Natural killer cell treated with Interleukin-12 subunit alpha and Interleukin-12 subunit beta and Interleukin-15 and Interleukin-18, amount 100 ng/mL, for 72 hours (primary cell): ENCODE measurements around the gene FAM50A. TPM values are rescaled to one million over a fixed set of nuclear protein-coding genes. Genes with fewer than 3 reads are reported as not detected.

Experiments
- ATAC-seq, 2 donors: fragments of 150-1000 bp; cut with Tn5 transposase in 1 of 2; sonication (Bioruptor Pico), chemical (Tn5 transposase) in 1 of 2; 2 replicates each; pipeline ENCODE4 v1.10.0; 2021
- DNase-seq: peaks from one replicate; pipeline ENCODE4 v3.0.0; 2022; ENCODE audit warnings: low spot score
- H3K27ac Mint-ChIP-seq, 2 donors: 1 replicate in 1 of 2; 2 replicates in 1 of 2; pipeline ENCODE4 v1.8.0; 2022; ENCODE audit warnings: mixed read lengths in 2 of 2, mild to moderate bottlenecking in 1 of 2, moderate library complexity in 1 of 2
- H3K27me3 Mint-ChIP-seq, 2 donors: 1 replicate in 1 of 2; 2 replicates in 1 of 2; pipeline ENCODE4 v1.8.0; 2022; ENCODE audit warnings: mixed read lengths in 2 of 2
- H3K36me3 Mint-ChIP-seq: one replicate; pipeline ENCODE4 v1.8.0; 2022; ENCODE audit warnings: mixed read lengths
- H3K4me1 Mint-ChIP-seq, 2 donors: 1 replicate in 1 of 2; 2 replicates in 1 of 2; pipeline ENCODE4 v1.8.0; 2022; ENCODE audit warnings: low read depth in 2 of 2, mixed read lengths in 2 of 2, mild to moderate bottlenecking in 1 of 2
- H3K4me3 Mint-ChIP-seq: one replicate; pipeline ENCODE4 v1.8.0; 2022; ENCODE audit warnings: mixed read lengths
- H3K9me3 Mint-ChIP-seq: 2 replicates; pipeline ENCODE4 v1.8.0; 2022; ENCODE audit warnings: mixed read lengths
- total RNA-seq, 2 donors: library from RNA; stranded (reverse); gene quantifications; one replicate each; pipeline ENCODE4 v1.2.3, GENCODE V29; 2022

FAM50A gene
- total RNA-seq, 2 donors from 2014 or later = 75.2 to 108 TPM

GRCh38 chrX:154482786-154483185 lies 38.8 kb downstream of the FAM50A start:
- H3K27ac Mint-ChIP-seq = no peak overlapping the region
- DNase-seq = no peak
- H3K27me3 Mint-ChIP-seq = peaks cover 0 to 3% of the 10 kb centered on the region in 2 donors
- no peak for ATAC-seq
- H3K4me3 Mint-ChIP-seq = no peak overlapping the region
- H3K36me3 Mint-ChIP-seq = no peaks in the 10 kb centered on the region
- H3K9me3 Mint-ChIP-seq = no peaks in the 10 kb centered on the region
- peaks cover 4 to 7% of the 10 kb centered on the region in 2 donors for H3K4me1 Mint-ChIP-seq

GRCh38 chrX:154483325-154483724 lies 39.4 kb downstream of the FAM50A start:
- no peak overlapping the region for H3K4me3 Mint-ChIP-seq

GRCh38 chrX:154484255-154485149 lies 40.6 kb downstream of the FAM50A start:
- Mint-ChIP-seq H3K4me3 (peak overlapping the region; percentile 34), H3K27ac (peak overlapping the region in 1 of 2 donors; percentile 33), H3K36me3 (no peaks in the 10 kb centered on the region), H3K27me3 (peaks cover 0 to 3% of the 10 kb centered on the region in 2 donors), H3K9me3 (no peaks in the 10 kb centered on the region), H3K4me1 (peaks cover 2 to 8% of the 10 kb centered on the region in 2 donors)
- DNase-seq = no peak
- ATAC-seq = no peak

More at GRCh38 chrX:154483325-154483724, 39.4 kb downstream of the FAM50A start:
- H3K27ac Mint-ChIP-seq = no peak overlapping the region
- H3K27me3 Mint-ChIP-seq = peaks cover 0 to 3% of the 10 kb centered on the region in 2 donors
- ATAC-seq (no peak), DNase-seq (no peak)
- H3K9me3 Mint-ChIP-seq = no peaks in the 10 kb centered on the region
- H3K36me3 Mint-ChIP-seq = no peaks in the 10 kb centered on the region
- H3K4me1 Mint-ChIP-seq = peaks cover 4 to 12% of the 10 kb centered on the region in 2 donors

- H3K4me3 Mint-ChIP-seq = peak overlapping the region; percentile 30
- no peaks in the 10 kb centered on the region for H3K9me3 Mint-ChIP-seq
- H3K27ac Mint-ChIP-seq = no peak overlapping the region
- H3K36me3 Mint-ChIP-seq = no peaks in the 10 kb centered on the region
- peaks cover 0 to 3% of the 10 kb centered on the region in 2 donors for H3K27me3 Mint-ChIP-seq
- H3K4me1 Mint-ChIP-seq = peaks cover 7 to 10% of the 10 kb centered on the region in 2 donors
- DNase-seq (no peak), ATAC-seq (no peak)
Observed at GRCh38 chrX:154485150-154486051, 41.5 kb downstream of the FAM50A start.

GRCh38 chrX:154486052-154486395 lies 42.1 kb downstream of the FAM50A start:
- H3K36me3 Mint-ChIP-seq = no peaks in the 10 kb centered on the region
- ATAC-seq (peak in 1 of 2 donors; percentile 25), DNase-seq (no peak)
- H3K9me3 Mint-ChIP-seq = no peaks in the 10 kb centered on the region
- no peak overlapping the region for H3K4me3 Mint-ChIP-seq
- H3K27me3 Mint-ChIP-seq = peaks cover 0 to 3% of the 10 kb centered on the region in 2 donors
- H3K27ac Mint-ChIP-seq = no peak overlapping the region
- H3K4me1 Mint-ChIP-seq = peaks cover 7 to 10% of the 10 kb centered on the region in 2 donors

GRCh38 chrX:154486396-154487207 lies 42.7 kb downstream of the FAM50A start, which contains the start of gene UBL4A:
Gene UBL4A, minus strand, starts transcription at chrX:154486615. Its CDS starts 31 bp downstream, at chrX:154486584.
- Mint-ChIP-seq H3K9me3 (no peaks in the 10 kb centered on the region), H3K27me3 (peaks cover 0 to 5% of the 10 kb centered on the region in 2 donors), H3K4me3 (peak within 1 kb of the TSS; percentile 72), H3K36me3 (no peaks in the 10 kb centered on the region), H3K4me1 (peaks cover 10 to 14% of the 10 kb centered on the region in 2 donors), H3K27ac (peak within 1 kb of the TSS in 1 of 2 donors; percentile 37)
- ATAC-seq (peak; percentile 60 to 64), DNase-seq (peak; percentile 75)

GRCh38 chrX:154487518-154488290 lies 43.8 kb downstream of the FAM50A start:
- peak overlapping the region in 1 of 2 donors; percentile 40 for H3K27ac Mint-ChIP-seq
- no peak for ATAC-seq
- H3K27me3 Mint-ChIP-seq = peaks cover 0 to 3% of the 10 kb centered on the region in 2 donors
- DNase-seq = no peak
- H3K36me3 Mint-ChIP-seq = no peaks in the 10 kb centered on the region
- H3K9me3 Mint-ChIP-seq = no peaks in the 10 kb centered on the region
- peaks cover 10 to 14% of the 10 kb centered on the region in 2 donors for H3K4me1 Mint-ChIP-seq
- peak overlapping the region; percentile 63 for H3K4me3 Mint-ChIP-seq

- H3K4me1 Mint-ChIP-seq = peaks cover 10 to 14% of the 10 kb centered on the region in 2 donors
- no peak for ATAC-seq
- H3K36me3 Mint-ChIP-seq = no peaks in the 10 kb centered on the region
- H3K4me3 Mint-ChIP-seq = peak overlapping the region; percentile 63
- no peak for DNase-seq
- H3K9me3 Mint-ChIP-seq = no peaks in the 10 kb centered on the region
- peak overlapping the region in 1 of 2 donors; percentile 40 for H3K27ac Mint-ChIP-seq
- H3K27me3 Mint-ChIP-seq = peaks cover 0 to 4% of the 10 kb centered on the region in 2 donors
Observed at GRCh38 chrX:154488336-154489075, 44.6 kb downstream of the FAM50A start.

- Mint-ChIP-seq H3K9me3 (no peaks in the 10 kb centered on the region), H3K36me3 (no peaks in the 10 kb centered on the region), H3K27me3 (peaks cover 0 to 4% of the 10 kb centered on the region in 2 donors), H3K4me1 (peaks cover 10 to 14% of the 10 kb centered on the region in 2 donors), H3K4me3 (peak overlapping the region; percentile 91), H3K27ac (peak overlapping the region in 1 of 2 donors; percentile 81)
- DNase-seq (no peak), ATAC-seq (no peak)
Observed at GRCh38 chrX:154489182-154489581, 45.2 kb downstream of the FAM50A start.

- DNase-seq = no peak
- Mint-ChIP-seq H3K4me3 (peak overlapping the region; percentile 91), H3K36me3 (no peaks in the 10 kb centered on the region), H3K27me3 (peaks cover 0 to 4% of the 10 kb centered on the region in 2 donors), H3K27ac (peak overlapping the region; percentile 81 to 83), H3K9me3 (no peaks in the 10 kb centered on the region), H3K4me1 (peaks cover 10 to 14% of the 10 kb centered on the region in 2 donors)
- ATAC-seq = peak; percentile 29 to 43
Observed at GRCh38 chrX:154490021-154490413, 46.1 kb downstream of the FAM50A start.

GRCh38 chrX:154490414-154491083 lies 46.6 kb downstream of the FAM50A start, which contains the start of gene SLC10A3:
Gene SLC10A3, minus strand, starts transcription at chrX:154490629. Its CDS starts 1,689 bp downstream, at chrX:154488940.
- peak within 1 kb of the TSS; percentile 91 for H3K4me3 Mint-ChIP-seq
- DNase-seq (peak; percentile 93), ATAC-seq (peak; percentile 94)
- peaks cover 0 to 4% of the 10 kb centered on the region in 2 donors for H3K27me3 Mint-ChIP-seq
- H3K4me1 Mint-ChIP-seq = peaks cover 10 to 14% of the 10 kb centered on the region in 2 donors
- H3K27ac Mint-ChIP-seq = peak within 1 kb of the TSS; percentile 81 to 85
- no peaks in the 10 kb centered on the region for H3K9me3 Mint-ChIP-seq
- H3K36me3 Mint-ChIP-seq = no peaks in the 10 kb centered on the region
